ENCODE results near the gene GABRA4. TPM values are rescaled to one million over a fixed set of nuclear protein-coding genes. Genes with fewer than 3 reads are reported as not detected.

Gene GABRA4
- total RNA-seq, 1 donor from 2014 or later: not detected

DNA sequence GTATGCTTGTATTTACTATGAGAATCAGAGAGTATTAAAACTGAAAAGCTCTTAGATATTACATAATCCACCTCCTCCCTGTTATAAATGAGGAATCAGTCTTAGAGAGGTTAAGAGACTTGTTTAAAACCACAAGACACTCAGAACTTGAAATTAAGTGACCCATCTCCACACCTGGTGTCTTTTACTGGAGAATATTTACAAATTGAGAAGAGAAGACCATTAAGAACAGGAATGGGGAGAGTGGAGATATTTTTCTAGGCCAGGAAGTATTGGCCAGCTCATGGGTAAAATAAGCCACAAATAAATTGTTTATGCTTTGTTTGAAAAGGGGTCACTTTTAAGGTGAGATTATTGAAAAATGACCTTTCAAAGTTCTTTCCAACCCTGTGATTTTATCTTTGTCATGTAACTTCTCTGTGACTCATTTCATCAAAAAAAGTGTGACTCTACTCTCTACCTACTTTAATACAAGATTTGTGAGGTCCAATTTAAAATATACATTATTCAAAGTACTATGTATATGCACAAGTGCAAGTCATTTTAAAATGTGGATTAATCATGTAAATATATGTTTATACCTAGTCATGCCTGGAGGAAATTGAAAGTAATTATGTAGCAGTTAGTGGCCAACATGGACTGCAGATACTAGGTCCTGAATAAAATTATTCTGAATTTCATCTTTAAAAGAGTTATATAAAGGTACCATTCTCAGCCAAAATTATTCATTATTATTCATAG is 68.4 kb downstream of the GABRA4 start:
- Mint-ChIP-seq H3K4me1 (no peaks in the 10 kb centered on the region), H3K27me3 (no peaks in the 10 kb centered on the region), H3K4me3 (no peak overlapping the region)

DNA sequence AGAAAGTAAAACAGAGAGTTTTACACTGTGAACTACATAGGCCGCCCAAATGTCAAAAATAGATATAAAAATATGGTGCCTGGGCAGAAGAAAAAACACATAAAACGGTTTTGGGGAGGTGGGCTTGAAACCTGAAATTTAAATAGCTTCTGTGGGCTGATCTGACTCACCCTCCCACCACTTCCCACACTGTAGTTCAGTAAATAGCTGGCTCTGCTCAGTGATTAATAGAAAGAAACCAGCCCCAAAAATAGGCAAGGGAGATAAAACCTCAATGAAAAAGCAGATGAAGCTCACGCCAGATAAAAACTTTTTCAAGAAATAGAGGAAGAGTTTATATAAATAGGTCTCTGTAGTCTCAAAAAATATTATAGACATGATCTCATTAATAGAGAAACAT is 71.2 kb downstream of the GABRA4 start:
- ChIA-PET CTCF (no interaction called here), POLR2A (no interaction called here)
- H3K4me1 Mint-ChIP-seq: no peaks in the 10 kb centered on the region
- DNase-seq (no peak), ATAC-seq (ENCODE audit: low read depth) (no peak)
- intact Hi-C loops (cut with micrococcal nuclease): no loop called here
- no peak overlapping the region for H3K4me3 Mint-ChIP-seq
- no peaks in the 10 kb centered on the region for H3K9me3 Mint-ChIP-seq
- no peak overlapping the region for H3K27ac Mint-ChIP-seq
- no peaks in the 10 kb centered on the region for H3K36me3 Mint-ChIP-seq (ENCODE audit: low read depth)
- TF ChIP-seq, protein P1, sequence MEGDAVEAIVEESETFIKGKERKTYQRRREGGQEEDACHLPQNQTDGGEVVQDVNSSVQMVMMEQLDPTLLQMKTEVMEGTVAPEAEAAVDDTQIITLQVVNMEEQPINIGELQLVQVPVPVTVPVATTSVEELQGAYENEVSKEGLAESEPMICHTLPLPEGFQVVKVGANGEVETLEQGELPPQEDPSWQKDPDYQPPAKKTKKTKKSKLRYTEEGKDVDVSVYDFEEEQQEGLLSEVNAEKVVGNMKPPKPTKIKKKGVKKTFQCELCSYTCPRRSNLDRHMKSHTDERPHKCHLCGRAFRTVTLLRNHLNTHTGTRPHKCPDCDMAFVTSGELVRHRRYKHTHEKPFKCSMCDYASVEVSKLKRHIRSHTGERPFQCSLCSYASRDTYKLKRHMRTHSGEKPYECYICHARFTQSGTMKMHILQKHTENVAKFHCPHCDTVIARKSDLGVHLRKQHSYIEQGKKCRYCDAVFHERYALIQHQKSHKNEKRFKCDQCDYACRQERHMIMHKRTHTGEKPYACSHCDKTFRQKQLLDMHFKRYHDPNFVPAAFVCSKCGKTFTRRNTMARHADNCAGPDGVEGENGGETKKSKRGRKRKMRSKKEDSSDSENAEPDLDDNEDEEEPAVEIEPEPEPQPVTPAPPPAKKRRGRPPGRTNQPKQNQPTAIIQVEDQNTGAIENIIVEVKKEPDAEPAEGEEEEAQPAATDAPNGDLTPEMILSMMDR (IDR thresholded peaks at IDR 0.05): no peak
- no peaks in the 10 kb centered on the region for H3K27me3 Mint-ChIP-seq

More for the DNA sequence above, 68.4 kb downstream of the GABRA4 start:
- H3K27ac Mint-ChIP-seq: no peak overlapping the region
- H3K36me3 Mint-ChIP-seq (ENCODE audit: low read depth): no peaks in the 10 kb centered on the region
- POLR2A ChIA-PET: no interaction called here
- CTCF ChIA-PET: no interaction called here
- TF ChIP-seq, protein P1 (IDR thresholded peaks at IDR 0.05): no peak
- no peak for ATAC-seq (ENCODE audit: low read depth)
- intact Hi-C loops (cut with micrococcal nuclease): no loop called here
- no peak for DNase-seq
- H3K9me3 Mint-ChIP-seq: no peaks in the 10 kb centered on the region

DNA sequence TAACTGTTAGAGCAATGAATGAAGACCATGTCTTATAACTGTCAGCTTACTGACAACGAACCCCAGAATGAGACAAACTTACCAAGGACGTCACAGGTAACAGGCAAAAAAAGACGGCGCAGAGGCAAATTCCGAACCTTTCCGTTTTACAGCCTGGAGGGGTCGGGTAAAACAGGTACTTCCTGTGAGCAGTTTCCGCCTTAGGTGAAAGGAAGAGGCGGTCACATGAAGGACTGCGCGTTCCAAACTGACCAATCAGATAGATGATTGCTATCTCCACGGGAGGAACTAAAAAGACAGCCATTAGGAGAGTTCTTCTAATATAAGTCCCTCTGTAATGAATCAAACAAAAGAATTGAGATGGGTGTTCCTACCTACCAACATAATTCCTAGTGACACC is 84.3 kb downstream of the GABRA4 start, which contains the start of gene COX7B2:
Gene COX7B2, minus strand, starts transcription at position 168 of the 400 bp plus-strand sequence. CDS start 174,053 bp downstream, outside the sequence.
- DNase-seq (no peak), ATAC-seq (ENCODE audit: low read depth) (no peak)
- Mint-ChIP-seq H3K36me3 (ENCODE audit: low read depth) (no peaks in the 10 kb centered on the region), H3K27ac (no peak within 1 kb of the TSS), H3K27me3 (no peaks in the 10 kb centered on the region), H3K4me1 (no peaks in the 10 kb centered on the region), H3K4me3 (no peak within 1 kb of the TSS), H3K9me3 (no peaks in the 10 kb centered on the region)
- TF ChIP-seq, protein P1 (IDR thresholded peaks at IDR 0.05): no peak
- POLR2A ChIA-PET: no interaction called here
- intact Hi-C loops (cut with micrococcal nuclease): no loop called here
- CTCF ChIA-PET: no interaction called here

DNA sequence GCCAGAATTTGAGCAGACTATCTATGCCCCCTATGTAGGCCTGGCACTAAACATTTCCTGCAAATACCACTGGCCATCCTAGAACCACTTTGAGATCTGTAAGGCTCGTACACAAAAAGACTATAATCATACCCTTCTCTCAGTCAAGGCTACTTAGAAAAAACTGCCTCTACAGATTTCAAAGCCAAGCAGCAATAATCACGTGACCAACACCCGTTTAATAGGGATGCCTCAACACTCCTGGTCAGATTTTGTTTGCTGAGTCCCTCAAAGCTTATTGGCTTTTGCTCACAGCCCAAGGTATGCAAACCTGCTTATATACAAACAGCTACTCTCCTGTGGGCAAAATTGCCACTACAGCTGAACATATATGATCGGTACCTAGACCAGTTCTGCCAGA is 85.2 kb downstream of the GABRA4 start:
- Mint-ChIP-seq H3K9me3 (no peaks in the 10 kb centered on the region), H3K36me3 (ENCODE audit: low read depth) (no peaks in the 10 kb centered on the region), H3K27ac (no peak overlapping the region), H3K4me3 (no peak overlapping the region), H3K27me3 (no peaks in the 10 kb centered on the region), H3K4me1 (no peaks in the 10 kb centered on the region)
- intact Hi-C loops (cut with micrococcal nuclease): no loop called here
- DNase-seq: no peak
- POLR2A ChIA-PET: no interaction called here
- TF ChIP-seq, protein P1 (IDR thresholded peaks at IDR 0.05): no peak
- CTCF ChIA-PET: no interaction called here
- no peak for ATAC-seq (ENCODE audit: low read depth)

DNA sequence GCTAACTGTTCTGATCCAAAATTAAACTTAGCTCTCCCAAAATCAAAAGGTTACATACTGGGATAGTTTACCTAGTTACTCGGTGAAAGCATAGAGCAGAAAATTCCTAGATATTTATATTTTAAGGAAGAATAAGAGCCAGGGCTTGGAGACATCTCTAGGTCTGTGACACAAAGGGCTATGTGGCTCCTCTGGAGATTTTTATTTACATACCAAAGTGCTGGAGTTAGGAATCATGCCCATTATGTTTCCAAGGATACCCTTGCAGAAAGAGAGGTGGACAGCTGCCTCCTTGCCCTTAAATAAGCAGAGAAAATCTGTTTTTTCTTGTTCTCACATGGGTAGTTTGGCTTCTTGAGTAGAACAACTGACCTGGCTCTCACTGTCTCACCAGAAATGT is 93.3 kb downstream of the GABRA4 start:
- intact Hi-C loops (cut with micrococcal nuclease): no loop called here
- no peak overlapping the region for H3K27ac Mint-ChIP-seq
- no peaks in the 10 kb centered on the region for H3K27me3 Mint-ChIP-seq
- no peak for DNase-seq
- no peaks in the 10 kb centered on the region for H3K4me1 Mint-ChIP-seq
- no peak for ATAC-seq (ENCODE audit: low read depth)
- TF ChIP-seq, protein P1 (IDR thresholded peaks at IDR 0.05): no peak
- ChIA-PET CTCF (no interaction called here), POLR2A (no interaction called here)
- H3K4me3 Mint-ChIP-seq: no peak overlapping the region
- no peaks in the 10 kb centered on the region for H3K9me3 Mint-ChIP-seq
- no peaks in the 10 kb centered on the region for H3K36me3 Mint-ChIP-seq (ENCODE audit: low read depth)
